OCI-LY7 (cell line): ENCODE results near the gene KLK8. TPM values are rescaled to one million over a fixed set of nuclear protein-coding genes. Genes with fewer than 3 reads are reported as not detected.

Source experiments
- BruUV-seq: library from RNA; stranded (reverse); fragments of 400-500 nt; replicated peaks from 2 replicates; lab custom pipeline; 2021; lab: Mats Ljungman, UMichigan
- CTCF ChIA-PET: fragments of 300-600 bp; sonication (Branson Sonifier 250); formaldehyde crosslinking; loops from one replicate; lab custom pipeline; 2022; ENCODE audit warnings: antibody characterized with exemption; ENCODE audit not compliant: unreplicated experiment; lab: Charles Lee
- POLR2A ChIA-PET: fragments of 300-600 bp; sonication (Branson Sonifier 250); formaldehyde crosslinking; loops from one replicate; lab custom pipeline; 2022; ENCODE audit warnings: antibody characterized with exemption; lab: Charles Lee
- DNase-seq: peaks from one replicate; pipeline ENCODE4 v3.0.0-alpha.2; 2015; ENCODE audit warnings: low spot score
- H2AFZ ChIP-seq: fragments of 200-600 bp; sonication (generic), shearing (Covaris generic); 2 replicates; pipeline ENCODE4 v1.6.1; 2014; ENCODE audit warnings: mild to moderate bottlenecking, antibody characterized with exemption, low read length, moderate library complexity
- H3K27ac ChIP-seq: fragments of 200-600 bp; sonication (generic); 2 replicates; pipeline ENCODE4 v1.5.1; 2014; ENCODE audit warnings: mixed run types, low read depth, mild to moderate bottlenecking, moderate library complexity, low read length, inconsistent platforms; ENCODE audit not compliant: poor library complexity, severe bottlenecking
- H3K36me3 ChIP-seq: fragments of 200-600 bp; sonication (generic); 2 replicates; pipeline ENCODE4 v1.6.1; 2014; ENCODE audit warnings: mild to moderate bottlenecking, antibody characterized with exemption, low read length, moderate library complexity, mixed read lengths; ENCODE audit not compliant: insufficient read depth
- H3K4me1 ChIP-seq: fragments of 200-600 bp; sonication (generic); 2 replicates; pipeline ENCODE4 v1.5.1; 2014; ENCODE audit warnings: mild to moderate bottlenecking, low read length; ENCODE audit not compliant: insufficient read depth, poor library complexity, severe bottlenecking
- H3K4me2 ChIP-seq: fragments of 200-600 bp; sonication (generic); 2 replicates; pipeline ENCODE4 v1.6.1; 2014; ENCODE audit warnings: mild to moderate bottlenecking, low read length
- H3K4me3 ChIP-seq: fragments of 200-600 bp; sonication (generic); 2 replicates; pipeline ENCODE4 v1.5.1; 2014; ENCODE audit warnings: mild to moderate bottlenecking, low read depth, low read length; ENCODE audit not compliant: poor library complexity, severe bottlenecking
- H3K79me2 ChIP-seq: fragments of 200-600 bp; sonication (generic); 2 replicates; pipeline ENCODE4 v1.6.1; 2016; ENCODE audit warnings: low read depth, mild to moderate bottlenecking, low read length, moderate library complexity, mixed read lengths; ENCODE audit not compliant: insufficient read depth
- H3K9me2 ChIP-seq: fragments of 200-600 bp; sonication (generic); 2 replicates; pipeline ENCODE4 v1.6.1; 2016; ENCODE audit warnings: mild to moderate bottlenecking, low read length, mixed read lengths; ENCODE audit not compliant: insufficient read depth
- H3K9me3 ChIP-seq: fragments of 200-600 bp; sonication (generic); 2 replicates; pipeline ENCODE4 v1.6.1; 2014; ENCODE audit warnings: mild to moderate bottlenecking, mixed run types, low read length, mixed read lengths
- H4K20me1 ChIP-seq: fragments of 200-600 bp; sonication (generic); 2 replicates; pipeline ENCODE4 v1.6.1; 2014; ENCODE audit warnings: mild to moderate bottlenecking, antibody characterized with exemption, low read length, moderate library complexity, mixed read lengths; ENCODE audit not compliant: insufficient read depth
- EZH2phosphoT487 ChIP-seq: fragments of 200-600 bp; sonication (generic); IDR thresholded peaks from 2 replicates; pipeline ENCODE4 v1.6.1; 2018; ENCODE audit warnings: low read depth, borderline replicate concordance, mild to moderate bottlenecking, mixed run types, antibody characterized with exemption, low read length, moderate library complexity, mixed read lengths
- intact Hi-C: fragments of 100-400 bp; cut with micrococcal nuclease; formaldehyde crosslinking; loops from one replicate; pipeline ENCODE4 v1.10.0; 2022; ENCODE audit not compliant: unreplicated experiment
- total RNA-seq, 2 experiments: library from RNA; depleted of rRNA in 1 of 2; stranded (reverse); fragments of >200 nt in 1 of 2; shearing (Covaris generic) in 1 of 2; gene quantifications; 2 replicates each; pipeline ENCODE4 v1.2.3, GENCODE V29; 2014 to 2022
- TF ChIP-seq, protein P1 (sequence below): fragments of 200-600 bp; sonication (generic); conservative IDR thresholded peaks from 2 replicates; pipeline ENCODE4 v1.5.1; 2014; ENCODE audit warnings: mild to moderate bottlenecking, antibody characterized with exemption, low read length, moderate library complexity, mixed read lengths

Gene KLK8
- total RNA-seq, 2 experiments from 2014 or later, result not detected

DNA sequence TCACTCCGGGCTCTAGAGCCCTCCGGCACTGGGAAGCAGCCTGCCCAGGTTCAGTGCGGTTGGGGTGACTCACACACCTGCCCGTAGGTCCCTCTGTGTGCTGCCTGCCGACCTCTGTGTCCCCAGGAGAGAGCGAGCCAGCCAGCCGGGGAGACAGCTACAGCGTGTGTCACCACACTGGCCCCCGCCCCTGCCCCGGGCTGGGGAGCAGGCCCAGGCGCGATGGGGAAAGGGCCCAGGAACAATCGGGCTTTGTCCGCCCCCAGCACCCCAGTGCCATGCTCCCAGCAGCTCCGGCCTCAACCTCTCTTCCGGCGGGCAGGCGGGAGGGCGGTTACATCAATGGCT lies 32.0 kb downstream of the KLK8 start, which contains the start of gene KLK6:
TSS of gene KLK6 (minus strand) at position 179 of the 348 bp plus-strand sequence. CDS start 1,487 bp downstream, outside the sequence.
- POLR2A ChIA-PET, result no interaction called here
- no peak within 1 kb of the TSS for H3K27ac ChIP-seq
- no peak within 1 kb of the TSS for H2AFZ ChIP-seq
- H3K9me2 ChIP-seq, result no peaks in the 10 kb centered on the region
- intact Hi-C loops, result no loop called here
- CTCF ChIA-PET, result no interaction called here
- H3K4me1 ChIP-seq, result no peaks in the 10 kb centered on the region
- no peaks in the 10 kb centered on the region for H3K9me3 ChIP-seq
- BruUV-seq, result no TSS peak
- H4K20me1 ChIP-seq, result no peaks in the 10 kb centered on the region
- H3K36me3 ChIP-seq, result no peaks in the 10 kb centered on the region
- TF ChIP-seq EZH2phosphoT487, result no peak
- TF ChIP-seq, protein P1, sequence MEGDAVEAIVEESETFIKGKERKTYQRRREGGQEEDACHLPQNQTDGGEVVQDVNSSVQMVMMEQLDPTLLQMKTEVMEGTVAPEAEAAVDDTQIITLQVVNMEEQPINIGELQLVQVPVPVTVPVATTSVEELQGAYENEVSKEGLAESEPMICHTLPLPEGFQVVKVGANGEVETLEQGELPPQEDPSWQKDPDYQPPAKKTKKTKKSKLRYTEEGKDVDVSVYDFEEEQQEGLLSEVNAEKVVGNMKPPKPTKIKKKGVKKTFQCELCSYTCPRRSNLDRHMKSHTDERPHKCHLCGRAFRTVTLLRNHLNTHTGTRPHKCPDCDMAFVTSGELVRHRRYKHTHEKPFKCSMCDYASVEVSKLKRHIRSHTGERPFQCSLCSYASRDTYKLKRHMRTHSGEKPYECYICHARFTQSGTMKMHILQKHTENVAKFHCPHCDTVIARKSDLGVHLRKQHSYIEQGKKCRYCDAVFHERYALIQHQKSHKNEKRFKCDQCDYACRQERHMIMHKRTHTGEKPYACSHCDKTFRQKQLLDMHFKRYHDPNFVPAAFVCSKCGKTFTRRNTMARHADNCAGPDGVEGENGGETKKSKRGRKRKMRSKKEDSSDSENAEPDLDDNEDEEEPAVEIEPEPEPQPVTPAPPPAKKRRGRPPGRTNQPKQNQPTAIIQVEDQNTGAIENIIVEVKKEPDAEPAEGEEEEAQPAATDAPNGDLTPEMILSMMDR, result no peak
- H3K79me2 ChIP-seq, result no peaks in the 10 kb centered on the region
- H3K4me2 ChIP-seq, result no peak within 1 kb of the TSS
- no peak within 1 kb of the TSS for H3K4me3 ChIP-seq
- no peak for DNase-seq

DNA sequence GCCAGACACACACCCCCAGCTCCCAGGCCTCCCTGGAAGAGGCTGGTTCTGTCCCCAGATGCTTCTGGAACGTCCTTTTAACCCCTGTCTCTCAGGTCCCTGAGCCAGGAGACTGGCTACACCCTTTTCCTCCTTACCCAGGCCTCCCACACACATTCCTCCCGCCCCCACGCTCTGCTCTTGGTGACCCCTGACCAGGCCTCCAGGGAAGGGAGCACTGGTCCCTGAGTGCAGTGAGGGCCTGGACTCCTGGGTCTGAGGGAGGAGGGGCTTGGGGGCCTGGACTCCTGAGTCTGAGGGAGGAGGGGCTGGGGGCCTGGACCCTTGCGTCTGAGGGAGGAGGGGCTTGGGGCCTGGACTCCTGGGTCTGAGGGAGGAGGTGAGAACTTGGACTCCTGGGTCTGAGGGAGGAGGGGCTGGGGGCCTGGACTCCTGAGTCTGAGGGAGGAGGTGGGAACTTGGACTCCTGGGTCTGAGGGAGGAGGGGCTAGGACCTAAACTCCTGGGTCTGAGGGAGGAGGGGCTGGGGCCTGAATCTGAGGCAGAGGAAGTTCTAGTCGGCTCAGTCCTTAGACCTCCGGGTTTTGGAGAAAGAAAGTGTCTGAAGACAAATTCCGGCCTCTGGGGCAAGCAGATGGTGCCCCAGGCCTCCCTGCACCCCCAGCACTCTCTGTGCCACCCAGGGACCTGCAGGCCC lies 32.5 kb downstream of the KLK8 start:
- Histone ChIP-seq H3K9me2 (no peaks in the 10 kb centered on the region), H3K27ac (no peak overlapping the region), H4K20me1 (no peaks in the 10 kb centered on the region), H3K4me2 (no peak overlapping the region), H2AFZ (no peak overlapping the region), H3K79me2 (no peaks in the 10 kb centered on the region), H3K4me3 (no peak overlapping the region), H3K36me3 (no peaks in the 10 kb centered on the region), H3K4me1 (no peaks in the 10 kb centered on the region), H3K9me3 (no peaks in the 10 kb centered on the region)
- BruUV-seq, result no TSS peak
- ChIA-PET POLR2A (no interaction called here), CTCF (no interaction called here)
- no peak for DNase-seq
- TF ChIP-seq EZH2phosphoT487, result no peak
- TF ChIP-seq, protein P1, result no peak
- intact Hi-C loops, result no loop called here

DNA sequence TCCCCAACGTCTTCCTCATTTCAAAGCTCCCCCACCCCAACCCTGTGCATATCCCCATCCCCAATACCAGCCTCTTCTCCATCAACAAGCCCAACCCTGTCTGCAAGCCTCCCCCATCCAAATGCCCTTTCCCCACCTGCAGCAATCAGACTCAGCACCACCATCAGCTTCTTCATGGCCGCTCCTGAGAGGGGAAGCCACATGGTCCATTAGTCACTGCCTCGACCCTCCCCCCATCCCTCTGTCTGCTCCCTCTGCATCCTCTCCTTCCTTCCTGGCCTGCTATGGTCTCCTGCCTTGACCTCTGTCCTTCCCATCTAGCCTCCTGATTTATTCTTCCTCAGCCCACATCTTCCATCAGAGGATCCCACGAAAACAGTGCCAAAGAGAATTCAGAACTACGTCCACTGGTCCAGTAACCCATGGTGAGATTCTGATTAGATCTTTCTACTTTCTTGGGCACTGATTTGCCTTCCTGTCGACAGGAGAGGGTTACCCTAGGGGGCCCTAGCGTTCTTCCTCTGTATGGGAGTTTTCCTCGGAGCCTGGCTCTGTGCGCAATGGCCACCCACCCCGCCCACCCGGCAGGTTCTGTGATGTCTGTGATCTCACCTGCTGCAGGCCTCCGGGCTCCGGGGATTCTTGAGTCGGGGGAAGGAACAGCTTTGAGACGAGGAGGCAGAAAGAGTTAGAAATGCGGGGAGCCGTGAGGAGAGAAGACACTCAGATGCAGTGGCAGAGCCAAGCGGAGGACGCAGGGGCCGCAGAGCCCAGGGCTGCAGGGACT lies 33.3 kb downstream of the KLK8 start:
- no peaks in the 10 kb centered on the region for H3K4me1 ChIP-seq
- no TSS peak for BruUV-seq
- intact Hi-C loops, result no loop called here
- no peak for DNase-seq
- no peak overlapping the region for H3K27ac ChIP-seq
- no peaks in the 10 kb centered on the region for H3K9me2 ChIP-seq
- no peaks in the 10 kb centered on the region for H3K79me2 ChIP-seq
- no peak for TF ChIP-seq EZH2phosphoT487
- TF ChIP-seq, protein P1, result no peak
- no peaks in the 10 kb centered on the region for H3K36me3 ChIP-seq
- H3K9me3 ChIP-seq, result no peaks in the 10 kb centered on the region
- H4K20me1 ChIP-seq, result no peaks in the 10 kb centered on the region
- POLR2A ChIA-PET, result no interaction called here
- CTCF ChIA-PET, result no interaction called here
- H3K4me2 ChIP-seq, result no peak overlapping the region
- no peak overlapping the region for H2AFZ ChIP-seq
- no peak overlapping the region for H3K4me3 ChIP-seq
